Measurements from ENCODE around the gene OVCH1.

OVCH1 gene, protein sequence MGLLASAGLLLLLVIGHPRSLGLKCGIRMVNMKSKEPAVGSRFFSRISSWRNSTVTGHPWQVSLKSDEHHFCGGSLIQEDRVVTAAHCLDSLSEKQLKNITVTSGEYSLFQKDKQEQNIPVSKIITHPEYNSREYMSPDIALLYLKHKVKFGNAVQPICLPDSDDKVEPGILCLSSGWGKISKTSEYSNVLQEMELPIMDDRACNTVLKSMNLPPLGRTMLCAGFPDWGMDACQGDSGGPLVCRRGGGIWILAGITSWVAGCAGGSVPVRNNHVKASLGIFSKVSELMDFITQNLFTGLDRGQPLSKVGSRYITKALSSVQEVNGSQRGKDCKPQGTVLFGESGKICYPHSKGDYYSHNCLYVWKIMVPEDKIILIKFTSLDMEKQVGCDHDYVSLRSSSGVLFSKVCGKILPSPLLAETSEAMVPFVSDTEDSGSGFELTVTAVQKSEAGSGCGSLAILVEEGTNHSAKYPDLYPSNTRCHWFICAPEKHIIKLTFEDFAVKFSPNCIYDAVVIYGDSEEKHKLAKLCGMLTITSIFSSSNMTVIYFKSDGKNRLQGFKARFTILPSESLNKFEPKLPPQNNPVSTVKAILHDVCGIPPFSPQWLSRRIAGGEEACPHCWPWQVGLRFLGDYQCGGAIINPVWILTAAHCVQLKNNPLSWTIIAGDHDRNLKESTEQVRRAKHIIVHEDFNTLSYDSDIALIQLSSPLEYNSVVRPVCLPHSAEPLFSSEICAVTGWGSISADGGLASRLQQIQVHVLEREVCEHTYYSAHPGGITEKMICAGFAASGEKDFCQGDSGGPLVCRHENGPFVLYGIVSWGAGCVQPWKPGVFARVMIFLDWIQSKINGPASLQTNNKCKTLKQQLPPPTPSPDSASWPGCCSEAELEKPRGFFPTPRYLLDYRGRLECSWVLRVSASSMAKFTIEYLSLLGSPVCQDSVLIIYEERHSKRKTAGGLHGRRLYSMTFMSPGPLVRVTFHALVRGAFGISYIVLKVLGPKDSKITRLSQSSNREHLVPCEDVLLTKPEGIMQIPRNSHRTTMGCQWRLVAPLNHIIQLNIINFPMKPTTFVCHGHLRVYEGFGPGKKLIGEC
- long read RNA-seq, partial matches to known transcripts: 0 of 6 reads
- long read RNA-seq, other reads (novel, unspliced or antisense): 6 of 6 reads

DNA sequence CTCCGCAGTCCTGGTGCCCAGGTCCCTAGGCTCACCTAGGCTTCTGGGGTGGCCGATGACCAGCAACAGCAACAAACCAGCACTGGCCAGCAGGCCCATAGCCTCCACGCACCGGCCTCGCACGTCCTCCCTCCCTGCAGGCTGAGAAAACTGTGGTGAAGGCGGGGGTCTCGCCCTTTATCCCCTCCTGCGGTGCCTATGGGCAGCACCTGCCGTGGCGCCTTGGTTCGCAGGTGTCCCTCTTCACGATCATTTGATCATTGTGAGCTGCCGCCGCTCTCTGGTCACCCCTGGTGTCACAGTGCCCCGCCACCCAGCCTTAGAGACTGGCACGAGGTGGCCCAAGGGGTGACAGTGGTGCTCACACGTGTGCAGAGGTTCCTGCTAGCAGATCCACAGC, at the start of gene OVCH1:
Gene OVCH1 (minus strand): TSS at position 99 of the 400 bp plus-strand sequence. CDS start 0 bp downstream, at position 99.
- no peak within 1 kb of the TSS for H3K4me3 ChIP-seq (replicated peaks; ENCODE audit: insufficient read depth, low read length)
- no peak within 1 kb of the TSS for H3K27ac ChIP-seq (replicated peaks)
- TF ChIP-seq GABPA (IDR thresholded peaks at IDR 0.05; ENCODE audit: low read depth) (no peak), SPI1 (IDR thresholded peaks at IDR 0.05; ENCODE audit: borderline replicate concordance, low read depth) (no peak), POLR2AphosphoS5 (IDR thresholded peaks at IDR 0.05; ENCODE audit: low read depth) (no peak)
- TF ChIP-seq, protein P1, sequence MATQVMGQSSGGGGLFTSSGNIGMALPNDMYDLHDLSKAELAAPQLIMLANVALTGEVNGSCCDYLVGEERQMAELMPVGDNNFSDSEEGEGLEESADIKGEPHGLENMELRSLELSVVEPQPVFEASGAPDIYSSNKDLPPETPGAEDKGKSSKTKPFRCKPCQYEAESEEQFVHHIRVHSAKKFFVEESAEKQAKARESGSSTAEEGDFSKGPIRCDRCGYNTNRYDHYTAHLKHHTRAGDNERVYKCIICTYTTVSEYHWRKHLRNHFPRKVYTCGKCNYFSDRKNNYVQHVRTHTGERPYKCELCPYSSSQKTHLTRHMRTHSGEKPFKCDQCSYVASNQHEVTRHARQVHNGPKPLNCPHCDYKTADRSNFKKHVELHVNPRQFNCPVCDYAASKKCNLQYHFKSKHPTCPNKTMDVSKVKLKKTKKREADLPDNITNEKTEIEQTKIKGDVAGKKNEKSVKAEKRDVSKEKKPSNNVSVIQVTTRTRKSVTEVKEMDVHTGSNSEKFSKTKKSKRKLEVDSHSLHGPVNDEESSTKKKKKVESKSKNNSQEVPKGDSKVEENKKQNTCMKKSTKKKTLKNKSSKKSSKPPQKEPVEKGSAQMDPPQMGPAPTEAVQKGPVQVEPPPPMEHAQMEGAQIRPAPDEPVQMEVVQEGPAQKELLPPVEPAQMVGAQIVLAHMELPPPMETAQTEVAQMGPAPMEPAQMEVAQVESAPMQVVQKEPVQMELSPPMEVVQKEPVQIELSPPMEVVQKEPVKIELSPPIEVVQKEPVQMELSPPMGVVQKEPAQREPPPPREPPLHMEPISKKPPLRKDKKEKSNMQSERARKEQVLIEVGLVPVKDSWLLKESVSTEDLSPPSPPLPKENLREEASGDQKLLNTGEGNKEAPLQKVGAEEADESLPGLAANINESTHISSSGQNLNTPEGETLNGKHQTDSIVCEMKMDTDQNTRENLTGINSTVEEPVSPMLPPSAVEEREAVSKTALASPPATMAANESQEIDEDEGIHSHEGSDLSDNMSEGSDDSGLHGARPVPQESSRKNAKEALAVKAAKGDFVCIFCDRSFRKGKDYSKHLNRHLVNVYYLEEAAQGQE (IDR thresholded peaks at IDR 0.05; ENCODE audit: insufficient replicate concordance, low read depth): no peak
- TF ChIP-seq, protein P2, sequence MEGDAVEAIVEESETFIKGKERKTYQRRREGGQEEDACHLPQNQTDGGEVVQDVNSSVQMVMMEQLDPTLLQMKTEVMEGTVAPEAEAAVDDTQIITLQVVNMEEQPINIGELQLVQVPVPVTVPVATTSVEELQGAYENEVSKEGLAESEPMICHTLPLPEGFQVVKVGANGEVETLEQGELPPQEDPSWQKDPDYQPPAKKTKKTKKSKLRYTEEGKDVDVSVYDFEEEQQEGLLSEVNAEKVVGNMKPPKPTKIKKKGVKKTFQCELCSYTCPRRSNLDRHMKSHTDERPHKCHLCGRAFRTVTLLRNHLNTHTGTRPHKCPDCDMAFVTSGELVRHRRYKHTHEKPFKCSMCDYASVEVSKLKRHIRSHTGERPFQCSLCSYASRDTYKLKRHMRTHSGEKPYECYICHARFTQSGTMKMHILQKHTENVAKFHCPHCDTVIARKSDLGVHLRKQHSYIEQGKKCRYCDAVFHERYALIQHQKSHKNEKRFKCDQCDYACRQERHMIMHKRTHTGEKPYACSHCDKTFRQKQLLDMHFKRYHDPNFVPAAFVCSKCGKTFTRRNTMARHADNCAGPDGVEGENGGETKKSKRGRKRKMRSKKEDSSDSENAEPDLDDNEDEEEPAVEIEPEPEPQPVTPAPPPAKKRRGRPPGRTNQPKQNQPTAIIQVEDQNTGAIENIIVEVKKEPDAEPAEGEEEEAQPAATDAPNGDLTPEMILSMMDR (IDR thresholded peaks at IDR 0.05; ENCODE audit: insufficient read depth, low read length): no peak
- no peaks in the 10 kb centered on the region for H3K27me3 ChIP-seq (ENCODE audit: insufficient read depth, poor library complexity, severe bottlenecking)
- DNase-seq (ENCODE audit: low read depth in 1 of 2, low spot score in 1 of 2): no peak

GRCh38 chr12:29547151-29547632, 49.7 kb upstream of the OVCH1 start:
- no peaks in the 10 kb centered on the region for H3K27me3 ChIP-seq (ENCODE audit: insufficient read depth, poor library complexity, severe bottlenecking)
- no peak for DNase-seq (ENCODE audit: low read depth in 1 of 2, low spot score in 1 of 2)
- H3K27ac ChIP-seq (replicated peaks): no peak overlapping the region
- no peak for TF ChIP-seq SPI1 (IDR thresholded peaks at IDR 0.05; ENCODE audit: borderline replicate concordance, low read depth)
- no peak for TF ChIP-seq POLR2AphosphoS5 (IDR thresholded peaks at IDR 0.05; ENCODE audit: low read depth)
- TF ChIP-seq, protein P2 (IDR thresholded peaks at IDR 0.05; ENCODE audit: insufficient read depth, low read length): no peak
- TF ChIP-seq, protein P1 (IDR thresholded peaks at IDR 0.05; ENCODE audit: insufficient replicate concordance, low read depth): no peak
- TF ChIP-seq GABPA (IDR thresholded peaks at IDR 0.05; ENCODE audit: low read depth): no peak
- H3K4me3 ChIP-seq (replicated peaks; ENCODE audit: insufficient read depth, low read length): no peak overlapping the region

DNA sequence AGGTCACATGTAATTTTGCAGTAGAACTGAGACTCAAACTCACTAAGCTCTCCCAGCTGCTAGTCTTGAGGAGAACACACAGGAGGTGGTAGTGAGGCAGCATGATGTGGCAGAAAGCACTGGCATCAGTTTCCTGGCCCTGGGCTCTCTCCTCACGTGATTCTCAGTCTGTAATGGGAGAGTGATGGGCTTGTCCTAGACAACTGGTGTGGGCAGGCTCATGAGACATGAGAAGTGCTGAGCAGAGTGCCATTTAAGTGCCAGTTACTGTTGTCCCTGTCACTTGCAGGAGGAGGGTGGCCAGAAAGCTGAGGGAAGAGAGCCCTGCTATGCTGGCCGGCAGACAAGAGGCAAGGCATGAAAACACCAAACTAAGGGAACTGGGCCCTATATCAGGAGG, 48.5 kb upstream of the OVCH1 start:
- Histone ChIP-seq H3K4me3 (replicated peaks; ENCODE audit: insufficient read depth, low read length) (no peak overlapping the region), H3K27ac (replicated peaks) (no peak overlapping the region), H3K27me3 (ENCODE audit: insufficient read depth, poor library complexity, severe bottlenecking) (no peaks in the 10 kb centered on the region)
- no peak for DNase-seq (ENCODE audit: low read depth in 1 of 2, low spot score in 1 of 2)
- TF ChIP-seq, protein P2 (IDR thresholded peaks at IDR 0.05; ENCODE audit: insufficient read depth, low read length): no peak
- TF ChIP-seq GABPA (IDR thresholded peaks at IDR 0.05; ENCODE audit: low read depth) (no peak), POLR2AphosphoS5 (IDR thresholded peaks at IDR 0.05; ENCODE audit: low read depth) (no peak), SPI1 (IDR thresholded peaks at IDR 0.05; ENCODE audit: borderline replicate concordance, low read depth) (no peak)
- TF ChIP-seq, protein P1 (IDR thresholded peaks at IDR 0.05; ENCODE audit: insufficient replicate concordance, low read depth): no peak

All from HL-60 (cell line).